AG09309 (cell line): ENCODE results near the gene EPHA2.
A peak's percentile ranks its signal among the peaks of the same experiment; 100 is the strongest.

Experiments
- DNase-seq: peaks from one replicate; pipeline ENCODE4 v3.0.0-alpha.2; 2010; ENCODE audit warnings: low read depth
- H3K4me3 ChIP-seq: 2 replicates; pipeline ENCODE4 v1.5.1; 2011; ENCODE audit warnings: mild to moderate bottlenecking, low read depth, low read length, moderate library complexity; ENCODE audit not compliant: control insufficient read depth
- CTCF ChIP-seq: IDR thresholded peaks from 2 replicates; pipeline ENCODE4 v1.5.1; 2011; ENCODE audit warnings: mild to moderate bottlenecking, low read depth, low read length, inconsistent platforms; ENCODE audit not compliant: insufficient read depth, control insufficient read depth; ENCODE audit errors: missing control alignments

The EPHA2 gene

GRCh38 chr1:16147156-16147926 is 8.5 kb downstream of the EPHA2 start:
- no peak for TF ChIP-seq CTCF
- no peak overlapping the region for H3K4me3 ChIP-seq

GRCh38 chr1:16146279-16147155 is 9.4 kb downstream of the EPHA2 start:
- peak overlapping the region; percentile 38 for H3K4me3 ChIP-seq
- TF ChIP-seq CTCF, result no peak
- DNase-seq, result no peak

More at GRCh38 chr1:16147156-16147926, 8.5 kb downstream of the EPHA2 start:
- no peak for DNase-seq

- H3K4me3 ChIP-seq, result peak overlapping the region; percentile 38
- no peak for DNase-seq
- TF ChIP-seq CTCF, result no peak
These were observed 10.1 kb downstream of the EPHA2 start for GRCh38 chr1:16145662-16146278.

- DNase-seq, result no peak
- H3K4me3 ChIP-seq, result no peak overlapping the region; the same call in 1 of the 2 replicates
- TF ChIP-seq CTCF, result no peak
These were observed 10.7 kb downstream of the EPHA2 start for GRCh38 chr1:16145030-16145661.

GRCh38 chr1:16144325-16145029 is 11.4 kb downstream of the EPHA2 start:
- H3K4me3 ChIP-seq, result no peak overlapping the region
- no peak for DNase-seq
- TF ChIP-seq CTCF, result no peak

- no peak overlapping the region for H3K4me3 ChIP-seq
- no peak for DNase-seq
- no peak for TF ChIP-seq CTCF
These were observed 12.1 kb downstream of the EPHA2 start for GRCh38 chr1:16143566-16144324.
